Neural cell (in vitro differentiated cells): ENCODE results near the gene AHCYL1. TPM values are rescaled to one million over a fixed set of nuclear protein-coding genes. Genes with fewer than 3 reads are reported as not detected.

Source experiments
- H2AFZ ChIP-seq: fragments of 200-600, 300-800 bp; sonication (generic), shearing (Covaris generic); 2 replicates; pipeline ENCODE4 v1.6.0; 2014; ENCODE audit warnings: low read depth, mild to moderate bottlenecking, antibody characterized with exemption, low read length, moderate library complexity
- H3F3A ChIP-seq: fragments of 200-600 bp; shearing (Covaris generic); 2 replicates; pipeline ENCODE4 v1.6.1; 2016; ENCODE audit warnings: mild to moderate bottlenecking, moderate library complexity, mixed read lengths, antibody characterized with exemption, low read length; ENCODE audit not compliant: insufficient read depth, poor library complexity, severe bottlenecking
- H3K27ac ChIP-seq: fragments of 200-600, 300-800 bp; sonication (generic), shearing (Covaris generic); 2 replicates; pipeline ENCODE4 v1.5.1; 2014; ENCODE audit warnings: mild to moderate bottlenecking, low read length, moderate library complexity
- H3K27me3 ChIP-seq: fragments of 300-800, 200-600 bp; sonication (generic), shearing (Covaris generic); 2 replicates; pipeline ENCODE4 v1.6.0; 2014; ENCODE audit warnings: mild to moderate bottlenecking, low read depth, low read length, moderate library complexity; ENCODE audit not compliant: insufficient read depth
- H3K36me3 ChIP-seq: fragments of 300-800, 200-600 bp; sonication (generic), shearing (Covaris generic); 2 replicates; pipeline ENCODE4 v1.5.1; 2014; ENCODE audit warnings: mild to moderate bottlenecking, antibody characterized with exemption, low read length, moderate library complexity; ENCODE audit not compliant: insufficient read depth
- H3K4me2 ChIP-seq: fragments of 300-800, 200-600 bp; sonication (generic), shearing (Covaris generic); 2 replicates; pipeline ENCODE4 v1.6.0; 2014; ENCODE audit warnings: mild to moderate bottlenecking, low read length
- H3K4me3 ChIP-seq: fragments of 300-800, 200-600 bp; sonication (generic), shearing (Covaris generic); 2 replicates; pipeline ENCODE4 v1.5.1; 2014; ENCODE audit warnings: mild to moderate bottlenecking, low read length, moderate library complexity
- H3K79me2 ChIP-seq: fragments of 200-600 bp; shearing (Covaris generic); replicated peaks from 2 replicates; pipeline ENCODE4 v1.6.0; 2014; ENCODE audit warnings: mild to moderate bottlenecking, low read length, moderate library complexity; ENCODE audit not compliant: insufficient read depth
- H3K9ac ChIP-seq: fragments of 300-800, 200-600 bp; sonication (generic), shearing (Covaris generic); 2 replicates; pipeline ENCODE4 v1.6.1; 2016; ENCODE audit warnings: mild to moderate bottlenecking, low read length, mixed read lengths
- H3K9me2 ChIP-seq: fragments of 200-600 bp; shearing (Covaris generic); 2 replicates; pipeline ENCODE4 v1.6.1; 2016; ENCODE audit warnings: mild to moderate bottlenecking, low read length, mixed read lengths; ENCODE audit not compliant: insufficient read depth
- H3K9me3 ChIP-seq: fragments of 200-600, 300-800 bp; sonication (generic), shearing (Covaris generic); 2 replicates; pipeline ENCODE4 v1.6.1; 2016; ENCODE audit warnings: mild to moderate bottlenecking, mixed run types, low read length, moderate library complexity, mixed read lengths
- H4K20me1 ChIP-seq: fragments of 200-600 bp; shearing (Covaris generic); 2 replicates; pipeline ENCODE4 v1.6.1; 2016; ENCODE audit warnings: mild to moderate bottlenecking, mixed run types; ENCODE audit not compliant: insufficient read depth
- CTCF ChIP-seq: fragments of 450-650 bp; IDR thresholded peaks from 2 replicates; pipeline ENCODE4 v1.5.1; 2014; ENCODE audit warnings: antibody characterized with exemption, mild to moderate bottlenecking, moderate library complexity; ENCODE audit not compliant: poor library complexity, severe bottlenecking
- EP300 ChIP-seq: fragments of 450-650 bp; conservative IDR thresholded peaks from 2 replicates; pipeline ENCODE4 v1.6.1; 2014; ENCODE audit warnings: antibody characterized with exemption, mild to moderate bottlenecking, moderate library complexity; ENCODE audit not compliant: poor library complexity, severe bottlenecking
- EZH2 ChIP-seq: fragments of 200-600, 300-800 bp; shearing (Covaris generic), sonication (generic); IDR thresholded peaks from 2 replicates; pipeline ENCODE4 v1.6.1; 2014; ENCODE audit warnings: antibody characterized with exemption, low read length, borderline replicate concordance, mild to moderate bottlenecking; ENCODE audit not compliant: insufficient read depth, poor library complexity, severe bottlenecking
- MXI1 ChIP-seq: fragments of 450-650 bp; conservative IDR thresholded peaks from 2 replicates; pipeline ENCODE4 v1.6.1; 2014; ENCODE audit warnings: antibody characterized with exemption, mild to moderate bottlenecking; ENCODE audit not compliant: poor library complexity, severe bottlenecking
- POLR2AphosphoS5 ChIP-seq: IDR thresholded peaks from 2 replicates; pipeline ENCODE4 v1.6.1; 2012
- RAD21 ChIP-seq: fragments of 450-650 bp; conservative IDR thresholded peaks from 2 replicates; pipeline ENCODE4 v1.6.1; 2014; ENCODE audit warnings: antibody characterized with exemption, mild to moderate bottlenecking, moderate library complexity
- REST ChIP-seq: IDR thresholded peaks from 2 replicates; pipeline ENCODE4 v1.6.1; 2012; ENCODE audit warnings: borderline replicate concordance
- SMC3 ChIP-seq: fragments of 450-650 bp; conservative IDR thresholded peaks from 2 replicates; pipeline ENCODE4 v1.6.1; 2014; ENCODE audit warnings: antibody characterized with exemption, mild to moderate bottlenecking, moderate library complexity; ENCODE audit not compliant: poor library complexity
- TAF1 ChIP-seq: IDR thresholded peaks from 2 replicates; pipeline ENCODE4 v1.6.1; 2012; ENCODE audit warnings: low read depth
- polyA plus RNA-seq: library from polyadenylated mRNA; depleted of rRNA; stranded (reverse); fragments of >200 nt; gene quantifications from 2 replicates; pipeline ENCODE4 v1.2.3, GENCODE V29; 2014

AHCYL1 gene
- polyA plus RNA-seq, 1 donor from 2014 or later = 48.7 TPM

- Histone ChIP-seq H3K79me2 (peaks cover 22% of the 10 kb centered on the region), H3K9me2 (no peaks in the 10 kb centered on the region), H3K9ac (no peak overlapping the region)
Observed at GRCh38 chr1:110032327-110032726, 47.8 kb downstream of the AHCYL1 start.

GRCh38 chr1:110033421-110033820 is 48.9 kb downstream of the AHCYL1 start:
- Histone ChIP-seq H3K9me2 (no peaks in the 10 kb centered on the region), H3K4me3 (no peak overlapping the region), H3K4me2 (no peak overlapping the region), H3K36me3 (peaks cover 6% of the 10 kb centered on the region), H3K27ac (no peak overlapping the region), H4K20me1 (no peaks in the 10 kb centered on the region), H2AFZ (no peak overlapping the region), H3K79me2 (peaks cover 27% of the 10 kb centered on the region), H3K9ac (no peak overlapping the region), H3K9me3 (no peaks in the 10 kb centered on the region), H3F3A (no peaks in the 10 kb centered on the region), H3K27me3 (no peaks in the 10 kb centered on the region)
- TF ChIP-seq EZH2 (no peak), POLR2AphosphoS5 (no peak), MXI1 (no peak), RAD21 (no peak), TAF1 (no peak), CTCF (no peak), SMC3 (no peak), EP300 (no peak)

More at GRCh38 chr1:110032327-110032726, 47.8 kb downstream of the AHCYL1 start:
- Histone ChIP-seq H3F3A (no peaks in the 10 kb centered on the region), H3K9me3 (no peaks in the 10 kb centered on the region), H3K27ac (no peak overlapping the region), H3K27me3 (no peaks in the 10 kb centered on the region), H3K4me3 (no peak overlapping the region), H3K36me3 (peaks cover 3% of the 10 kb centered on the region), H3K4me2 (no peak overlapping the region), H4K20me1 (no peaks in the 10 kb centered on the region), H2AFZ (no peak overlapping the region)
- TF ChIP-seq MXI1 = no peak
- TF ChIP-seq POLR2AphosphoS5 = no peak
- TF ChIP-seq REST = no peak
- no peak for TF ChIP-seq EP300
- no peak for TF ChIP-seq CTCF
- no peak for TF ChIP-seq TAF1
- no peak for TF ChIP-seq SMC3
- TF ChIP-seq RAD21 = no peak
- TF ChIP-seq EZH2 = no peak
